ENCODE data around the gene PDZRN4.
"Not testable (repeated sequence)": the region's sequence is repeated elsewhere in the genome, so short reads cannot be mapped to it uniquely, and the experiment has no call there.

PDZRN4 gene

DNA sequence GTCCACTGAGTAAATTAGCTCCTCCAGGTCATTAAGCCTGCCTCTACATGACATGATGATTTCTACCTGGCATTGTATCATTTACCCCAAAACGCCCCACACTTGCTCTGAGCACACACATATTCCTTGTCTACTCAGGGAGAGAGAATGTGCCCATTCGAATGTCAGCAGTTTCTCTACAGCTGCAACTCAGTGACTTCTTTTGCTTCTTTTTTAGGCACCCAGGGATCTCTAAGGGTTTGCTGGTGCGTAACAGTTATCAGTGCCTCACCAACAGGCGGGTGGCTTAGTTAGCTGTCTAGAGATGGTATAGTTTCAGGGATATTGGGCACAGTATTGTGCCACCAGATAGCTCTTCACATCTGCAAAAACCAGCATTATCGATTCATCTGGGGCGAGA is 316.9 kb downstream of the PDZRN4 start:
- DNase-seq (ENCODE audit: low read depth in 3 of 3, low spot score in 1 of 3), result no peak

DNA sequence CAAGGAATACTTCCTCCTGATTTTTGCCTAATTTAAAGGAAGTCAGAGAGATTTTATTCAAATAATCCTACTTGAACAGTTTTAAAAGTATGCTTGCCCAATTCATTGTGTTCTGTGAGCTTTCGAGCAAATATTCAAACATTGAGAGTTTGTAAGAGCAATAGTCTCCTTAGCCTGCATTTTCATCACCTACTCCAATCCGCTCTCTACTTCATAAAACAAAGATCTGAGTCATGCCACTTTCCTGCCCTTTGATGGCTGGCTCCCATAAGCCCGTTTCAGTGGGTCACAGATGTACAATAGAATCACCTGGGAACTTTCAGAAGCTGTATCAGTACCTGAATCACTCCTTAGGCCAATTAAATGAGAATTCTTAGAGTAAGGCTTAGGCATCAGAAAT is 319.2 kb downstream of the PDZRN4 start:
- no peak for DNase-seq (ENCODE audit: low read depth in 3 of 3, low spot score in 1 of 3)

DNA sequence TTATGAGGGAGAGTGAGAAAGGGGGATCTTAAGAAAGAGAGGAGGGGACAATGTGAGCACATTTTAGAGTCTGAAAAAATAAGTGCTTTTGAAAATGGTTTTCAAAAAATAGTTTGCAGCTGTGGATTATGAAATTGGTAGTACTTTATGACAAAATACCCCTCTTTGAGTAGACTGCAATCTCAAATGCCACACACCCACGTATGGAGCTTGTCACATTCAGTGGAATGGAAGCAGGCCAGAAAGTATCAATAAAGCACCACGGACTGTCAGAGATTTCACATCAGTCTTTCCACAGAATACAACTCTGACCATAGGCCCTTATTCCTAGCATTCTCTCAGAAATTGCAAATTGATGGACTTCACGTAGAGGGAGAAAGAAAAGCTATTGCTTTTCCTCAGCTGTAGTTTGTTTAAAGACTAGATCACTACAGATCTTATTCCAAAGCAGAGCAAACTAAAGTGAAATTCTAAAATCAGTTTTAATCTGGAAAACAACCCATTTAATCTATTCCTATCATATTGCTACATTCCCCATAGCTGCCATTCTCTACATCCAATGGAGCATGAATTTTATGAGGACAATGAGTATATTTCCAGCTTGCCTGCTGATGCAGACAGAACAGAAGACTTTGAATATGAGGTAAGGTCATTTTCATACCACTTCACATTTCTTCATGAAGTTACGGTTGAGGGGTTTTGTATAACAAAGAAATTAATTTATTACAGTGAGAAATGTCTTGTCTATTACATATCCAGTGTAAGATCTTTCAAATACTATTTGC is 321.3 kb downstream of the PDZRN4 start:
- DNase-seq (ENCODE audit: low read depth in 3 of 3, low spot score in 1 of 3), result no peak

DNA sequence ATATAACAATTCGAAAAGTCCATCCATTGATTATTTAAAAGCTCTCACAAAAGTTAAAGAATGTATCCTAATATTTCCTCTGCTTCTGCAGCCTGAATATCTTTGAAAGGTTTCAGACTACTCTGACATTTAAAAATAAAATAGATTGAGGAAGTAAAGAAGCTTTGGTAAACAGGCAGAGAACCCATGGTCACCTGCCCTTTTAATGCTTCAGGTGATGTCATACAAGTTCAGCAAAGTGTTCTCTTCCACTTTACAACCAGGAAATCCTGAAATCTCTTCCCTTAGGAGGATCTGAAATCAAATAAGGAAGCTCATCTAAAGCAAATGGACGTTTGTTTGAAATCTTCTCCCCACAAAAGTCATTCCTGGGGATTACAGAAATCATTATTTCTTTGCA is 322.4 kb downstream of the PDZRN4 start:
- DNase-seq (ENCODE audit: low read depth in 3 of 3, low spot score in 1 of 3), result no peak

DNA sequence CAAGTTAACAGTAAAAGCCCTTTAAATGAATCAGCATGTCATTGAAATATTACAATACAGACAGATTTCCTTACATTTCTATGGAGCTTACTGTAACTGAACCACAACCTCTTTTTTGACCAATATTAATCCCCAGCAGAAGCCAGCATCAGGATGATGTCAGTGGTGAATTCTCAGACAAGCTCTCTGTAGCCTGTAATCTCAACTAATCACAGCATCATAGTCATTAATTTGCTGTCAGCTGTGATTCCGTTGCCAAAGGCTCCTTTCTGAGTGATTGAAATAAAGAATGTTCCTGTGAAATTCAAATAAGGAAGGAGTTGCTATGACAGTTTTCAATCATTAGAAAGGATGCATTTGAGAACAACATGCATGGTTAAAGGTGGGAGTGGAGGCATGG is 323.1 kb downstream of the PDZRN4 start:
- DNase-seq (ENCODE audit: low read depth in 3 of 3, low spot score in 1 of 3), result no peak

DNA sequence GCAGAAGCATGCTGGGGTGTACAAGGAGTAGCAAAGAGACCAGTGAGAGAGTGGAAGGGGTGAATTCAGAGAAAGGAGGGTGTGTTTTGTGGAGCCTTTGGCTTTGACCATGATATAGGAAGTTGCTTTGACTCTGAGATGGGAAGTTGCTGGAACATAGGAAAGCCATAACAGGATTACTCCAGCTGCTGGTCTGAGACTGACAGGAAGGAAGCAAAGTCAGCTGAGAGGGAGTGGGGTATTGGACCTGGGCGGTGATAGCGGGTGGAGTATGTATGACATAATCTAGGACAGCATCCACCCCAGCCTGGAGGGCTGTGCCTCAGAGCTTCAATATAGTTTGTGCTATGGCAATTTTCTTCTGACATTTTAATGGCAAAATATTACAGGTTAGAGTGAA is 324.4 kb downstream of the PDZRN4 start:
- DNase-seq (ENCODE audit: low read depth in 3 of 3, low spot score in 1 of 3), result no peak

DNA sequence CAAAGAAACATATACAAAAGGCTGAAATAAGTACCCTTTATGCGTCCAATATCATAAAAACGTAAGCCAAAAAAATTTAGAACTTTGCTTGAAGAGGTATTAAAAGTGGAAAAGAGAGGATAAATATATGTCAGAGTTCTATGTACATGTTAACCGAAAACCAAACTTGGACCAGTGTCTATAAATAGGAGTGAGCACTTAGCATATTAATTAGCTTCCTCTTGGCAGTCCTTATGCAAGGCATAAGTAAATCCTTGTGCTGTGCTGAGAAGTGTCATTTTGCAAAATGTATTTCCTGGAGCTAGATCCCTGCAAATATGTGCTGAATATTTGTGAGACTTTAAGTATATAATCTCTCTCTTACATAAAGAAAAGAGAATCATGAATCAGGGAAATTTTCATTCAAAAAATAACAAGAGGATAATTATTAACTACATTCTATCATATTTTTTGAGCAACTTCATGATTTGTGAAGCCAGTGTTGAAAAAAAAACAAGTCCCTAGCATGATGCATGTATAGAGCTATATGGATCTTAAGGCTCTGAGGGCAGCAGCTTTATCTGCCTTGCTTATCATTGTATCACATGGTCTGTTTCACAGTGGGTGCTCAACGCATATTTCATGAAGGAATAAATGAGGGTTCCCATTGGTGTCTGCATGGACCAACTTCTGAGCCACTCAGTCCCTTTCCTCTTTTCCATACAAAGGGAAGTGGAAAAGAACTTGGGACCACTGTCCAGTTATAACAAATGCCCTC is 326.1 kb downstream of the PDZRN4 start:
- no peak for DNase-seq (ENCODE audit: low read depth in 3 of 3, low spot score in 1 of 3)

DNA sequence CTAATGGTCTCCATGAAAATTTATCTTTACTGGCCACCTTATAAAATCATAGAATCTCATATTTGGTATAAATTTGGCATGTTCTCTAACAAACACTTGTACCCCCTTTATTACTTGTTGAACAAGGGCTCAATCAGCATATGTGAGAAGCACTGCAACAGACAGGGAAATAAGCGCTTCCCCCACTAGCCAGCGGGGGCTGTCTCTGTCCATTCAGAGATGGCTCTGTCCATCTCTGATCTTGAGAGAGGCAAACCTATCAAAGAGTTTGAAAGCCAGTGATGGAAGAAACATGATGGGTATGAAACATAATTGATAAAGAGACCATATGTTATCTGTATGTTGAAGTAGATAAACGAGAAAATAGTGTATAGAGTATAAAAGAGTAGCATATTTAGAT is 326.8 kb downstream of the PDZRN4 start:
- DNase-seq (ENCODE audit: low read depth in 3 of 3, low spot score in 1 of 3), result no peak

DNA sequence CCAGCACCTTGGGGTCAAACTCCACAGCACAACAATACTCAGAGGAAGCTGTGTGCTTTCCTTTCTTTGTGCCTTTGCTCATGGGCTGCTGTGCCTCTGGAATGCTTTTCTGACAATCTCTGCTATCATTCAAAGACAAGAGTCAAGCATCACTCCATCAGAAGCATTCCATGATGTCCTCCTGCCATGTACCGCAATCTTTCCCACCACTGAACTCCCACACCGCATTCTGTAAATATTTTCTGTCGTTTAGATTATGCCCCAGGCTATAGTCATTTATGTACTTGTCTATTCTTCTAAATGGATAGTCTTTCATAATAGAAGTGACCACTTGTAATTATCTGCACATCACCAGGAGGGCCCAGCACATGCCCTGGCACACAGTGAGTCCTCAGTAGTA is 327.8 kb downstream of the PDZRN4 start:
- DNase-seq (ENCODE audit: low read depth in 3 of 3, low spot score in 1 of 3), result no peak

DNA sequence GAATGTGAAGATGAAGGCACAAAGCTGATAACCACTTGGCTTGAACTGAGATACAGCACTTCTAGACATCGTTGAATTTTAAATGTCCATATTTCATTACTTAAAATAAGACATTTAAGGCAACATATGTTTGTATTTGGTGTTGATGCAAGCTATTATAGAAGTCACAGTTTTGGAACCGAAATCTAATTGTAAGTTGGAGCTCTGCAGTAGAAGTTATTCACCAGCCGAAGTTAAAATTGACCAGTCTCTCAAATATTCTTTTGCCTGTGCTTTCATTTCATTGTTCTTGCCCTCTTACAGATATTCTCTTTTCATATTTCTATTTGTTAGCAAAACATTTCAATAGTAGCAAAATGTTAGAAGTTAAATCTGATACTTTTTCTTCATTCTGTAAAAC is 332.7 kb downstream of the PDZRN4 start:
- no peak for DNase-seq (ENCODE audit: low read depth in 3 of 3, low spot score in 1 of 3)

DNA sequence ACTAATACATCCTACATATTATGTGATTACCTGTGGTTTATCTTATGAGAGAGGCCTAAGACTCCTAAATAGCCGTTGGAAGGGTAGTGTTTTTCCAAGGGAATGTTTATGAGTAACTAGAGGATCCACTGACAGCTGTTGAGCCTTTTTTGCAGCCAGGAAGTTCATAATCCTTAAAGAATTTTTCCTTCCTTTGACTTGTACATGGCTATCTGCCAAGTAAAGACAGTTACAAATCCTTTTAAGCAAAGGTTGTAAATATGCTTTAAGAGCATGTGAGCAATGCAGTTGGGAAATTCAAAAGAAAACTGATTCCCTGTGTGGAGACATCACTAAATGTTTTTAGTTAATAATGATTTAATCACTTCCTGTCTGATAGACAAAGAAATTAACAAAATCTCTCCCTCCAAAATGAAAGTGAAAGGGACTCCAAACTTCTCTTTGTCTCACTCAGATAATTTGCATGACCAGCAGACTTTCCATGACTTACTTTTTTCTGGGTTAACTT is 333.8 kb downstream of the PDZRN4 start:
- DNase-seq (ENCODE audit: low read depth in 3 of 3, low spot score in 1 of 3), result no peak

DNA sequence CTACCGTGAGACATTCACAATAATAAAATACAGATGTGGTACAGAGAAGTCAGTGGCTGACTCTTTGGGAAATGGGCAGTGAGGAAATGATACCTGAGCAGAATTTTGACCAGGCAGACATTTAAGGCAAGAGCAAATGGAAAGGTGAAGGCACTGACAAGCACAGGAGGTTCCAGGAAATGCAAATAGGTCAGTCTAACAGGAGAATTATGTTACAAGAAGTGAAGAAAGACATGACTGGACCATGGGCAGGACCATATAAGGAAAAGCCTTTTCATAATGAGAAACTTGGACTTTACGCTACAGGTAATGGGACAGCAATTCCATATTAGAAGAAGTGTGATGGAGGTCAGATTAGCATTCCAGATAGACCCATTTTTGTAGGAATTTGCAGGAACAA is 338.9 kb downstream of the PDZRN4 start:
- DNase-seq (ENCODE audit: low read depth in 3 of 3, low spot score in 1 of 3), result no peak

DNA sequence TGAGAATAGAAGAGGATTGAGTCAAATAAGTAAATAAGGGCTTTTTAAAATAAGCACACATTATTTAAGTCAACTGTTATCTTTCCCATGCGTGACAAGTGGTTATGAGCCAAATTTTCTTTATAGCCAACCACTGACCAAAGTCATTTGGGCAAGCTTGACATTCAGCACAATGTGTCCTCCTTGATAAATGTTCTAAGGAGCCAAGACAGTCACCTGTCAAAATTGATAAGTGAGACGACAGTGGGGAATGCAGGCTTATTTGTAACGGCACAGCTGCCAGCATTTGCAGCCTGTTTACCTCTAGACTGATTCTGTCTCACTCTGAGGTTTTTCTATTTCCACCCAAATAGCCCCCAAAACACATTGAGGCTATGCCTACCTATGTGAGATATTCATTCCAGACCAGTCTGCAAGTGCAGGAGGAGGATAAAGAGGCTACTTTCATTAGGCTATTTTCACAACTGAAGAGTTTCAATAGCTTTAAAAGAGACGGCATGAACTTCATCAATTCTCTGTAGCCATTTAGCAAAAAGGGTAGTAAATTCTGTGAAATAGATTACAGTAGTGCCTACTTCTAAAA is 339.5 kb downstream of the PDZRN4 start:
- DNase-seq (ENCODE audit: low read depth in 3 of 3, low spot score in 1 of 3), result no peak

DNA sequence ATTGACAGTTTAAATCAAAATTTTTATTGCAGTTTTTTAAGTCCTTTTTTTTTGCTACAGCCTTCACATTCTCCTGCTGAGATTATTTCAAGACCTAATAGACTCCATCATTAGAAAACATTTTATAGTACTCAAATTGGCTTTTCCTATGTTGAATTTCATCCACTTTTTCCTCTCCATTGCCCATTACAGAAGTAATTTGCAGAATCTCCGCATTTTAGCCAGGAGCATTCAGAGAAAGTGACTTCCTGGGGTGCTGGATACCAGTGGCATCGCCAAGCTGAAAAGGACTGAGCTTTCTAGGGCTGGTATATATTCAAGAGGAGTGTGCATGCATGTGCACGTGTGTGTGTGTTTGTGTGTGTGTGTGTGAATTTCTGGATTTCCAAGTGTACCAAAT is 340.8 kb downstream of the PDZRN4 start:
- no peak for DNase-seq (ENCODE audit: low read depth in 3 of 3, low spot score in 1 of 3)

DNA sequence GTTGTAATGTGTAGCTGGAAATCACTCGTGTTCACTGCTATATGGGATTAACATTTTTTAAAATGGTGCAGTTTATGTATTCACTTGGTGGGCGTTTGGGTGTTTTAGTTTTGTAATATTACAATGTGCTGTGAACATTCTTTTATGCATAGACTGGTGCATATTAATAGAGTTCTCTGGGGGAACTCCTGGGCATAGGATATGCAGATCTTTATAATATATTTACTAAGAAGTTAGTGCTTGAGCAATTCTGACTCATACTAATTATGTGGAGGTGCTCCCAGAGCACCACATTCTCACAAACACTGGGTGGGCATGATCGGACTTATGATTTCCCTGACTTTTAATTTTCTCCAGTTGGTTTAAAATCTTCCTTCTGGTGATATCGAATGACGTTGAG is 342.3 kb downstream of the PDZRN4 start:
- DNase-seq (ENCODE audit: low read depth in 3 of 3, low spot score in 1 of 3), result no peak

DNA sequence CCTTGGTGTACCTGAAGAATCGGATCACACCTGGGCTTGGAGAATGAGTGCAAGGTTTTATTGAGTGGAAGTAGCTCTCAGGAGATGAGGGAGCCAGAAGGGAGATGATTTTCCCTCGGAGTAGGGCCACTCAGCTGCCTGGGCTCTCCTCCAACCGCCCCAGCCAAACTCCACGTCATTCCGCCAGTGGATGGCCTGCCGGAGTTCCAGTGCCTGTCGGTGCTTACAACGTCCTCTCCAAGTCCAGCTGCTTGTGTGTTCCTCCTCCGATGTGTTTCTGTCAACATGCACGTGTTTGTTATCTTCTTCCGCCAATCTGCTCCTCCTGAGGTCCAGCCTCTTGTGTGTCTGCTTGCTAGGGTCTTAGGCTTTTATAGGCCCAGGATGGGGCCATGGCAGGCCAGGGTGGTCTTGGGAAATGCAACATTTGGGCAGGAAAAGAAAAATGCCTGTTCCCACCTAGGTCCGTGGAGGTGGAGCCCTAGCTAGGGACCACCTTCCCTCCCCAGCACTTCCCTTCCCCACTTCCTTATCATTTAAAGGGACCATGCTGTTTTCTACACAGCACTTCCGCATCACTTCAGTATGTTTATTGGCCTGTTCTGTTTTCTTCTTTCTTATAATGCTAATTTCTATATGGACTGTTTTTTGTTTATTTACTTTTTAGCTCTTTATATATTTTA is 343.2 kb downstream of the PDZRN4 start:
- DNase-seq (ENCODE audit: low read depth in 3 of 3, low spot score in 1 of 3), result no peak

DNA sequence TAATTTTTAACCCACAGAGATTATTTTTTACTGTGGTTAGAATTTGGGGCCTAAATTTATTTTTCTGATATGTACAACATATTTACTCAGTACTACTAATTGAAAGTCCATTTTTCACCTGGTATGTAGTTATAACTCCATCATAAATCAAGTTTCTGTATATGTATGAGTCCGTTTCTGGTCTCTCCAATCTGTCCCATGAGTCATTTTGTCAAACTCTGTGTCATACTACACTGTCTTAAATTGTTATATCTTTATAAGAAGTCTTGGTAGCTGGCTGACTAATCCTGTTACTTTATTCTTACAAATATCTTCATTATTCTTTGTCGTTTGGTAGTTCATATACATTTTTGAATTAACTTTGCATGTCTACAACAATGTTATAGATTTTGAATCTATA is 344.0 kb downstream of the PDZRN4 start:
- DNase-seq (ENCODE audit: low read depth in 3 of 3, low spot score in 1 of 3), result no peak

DNA sequence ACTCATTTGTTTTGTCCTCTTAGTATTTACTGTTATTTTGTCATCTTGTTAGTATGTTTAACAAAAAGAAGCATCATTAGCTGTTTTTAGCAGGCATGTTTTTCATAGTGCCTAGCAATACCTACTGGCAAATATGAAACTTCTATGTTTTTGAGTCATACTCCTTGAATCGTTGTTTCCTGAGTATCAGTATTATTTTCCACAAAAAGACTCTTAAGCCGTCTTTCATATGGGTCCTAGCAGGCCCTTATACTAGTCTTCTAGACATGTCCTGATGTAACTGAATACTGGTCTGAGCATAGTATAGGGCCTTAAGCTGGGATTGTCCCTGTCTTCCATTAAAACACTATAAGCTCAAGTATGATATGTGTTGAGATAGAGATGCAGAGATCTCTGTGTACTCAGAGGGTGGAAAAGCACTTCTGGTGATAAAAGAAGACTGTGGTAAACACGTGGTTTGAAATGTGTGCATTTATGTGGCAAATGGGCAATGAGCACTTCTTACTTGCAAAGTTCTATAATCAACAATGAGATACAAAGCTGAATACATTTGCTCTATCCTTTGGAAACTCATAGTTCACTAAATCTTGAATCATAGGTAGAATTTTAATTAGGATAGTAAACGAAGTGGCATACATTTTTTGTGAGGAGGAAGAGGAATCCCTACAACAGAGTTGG is 348.8 kb downstream of the PDZRN4 start:
- no peak for DNase-seq (ENCODE audit: low read depth in 3 of 3, low spot score in 1 of 3)

DNA sequence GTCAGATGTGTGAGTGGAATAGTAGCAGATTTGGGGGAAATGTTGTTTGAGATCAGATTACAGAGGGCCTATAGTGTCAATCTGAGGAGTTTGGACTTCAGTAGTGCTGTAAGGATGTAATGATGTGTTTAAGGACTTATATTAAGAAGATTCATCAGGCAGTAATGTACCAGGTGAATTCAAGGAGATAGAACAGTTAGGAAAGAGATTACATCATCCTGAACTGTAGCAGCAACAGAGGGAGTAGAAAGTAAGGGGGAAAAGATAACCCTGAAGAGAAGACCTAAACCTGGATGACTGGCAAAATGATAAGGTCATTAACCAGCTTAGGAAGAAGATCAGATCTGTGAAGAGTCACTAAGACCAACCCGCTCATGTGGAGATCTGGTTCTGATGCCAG is 349.4 kb downstream of the PDZRN4 start:
- DNase-seq (ENCODE audit: low read depth in 3 of 3, low spot score in 1 of 3), result no peak

DNA sequence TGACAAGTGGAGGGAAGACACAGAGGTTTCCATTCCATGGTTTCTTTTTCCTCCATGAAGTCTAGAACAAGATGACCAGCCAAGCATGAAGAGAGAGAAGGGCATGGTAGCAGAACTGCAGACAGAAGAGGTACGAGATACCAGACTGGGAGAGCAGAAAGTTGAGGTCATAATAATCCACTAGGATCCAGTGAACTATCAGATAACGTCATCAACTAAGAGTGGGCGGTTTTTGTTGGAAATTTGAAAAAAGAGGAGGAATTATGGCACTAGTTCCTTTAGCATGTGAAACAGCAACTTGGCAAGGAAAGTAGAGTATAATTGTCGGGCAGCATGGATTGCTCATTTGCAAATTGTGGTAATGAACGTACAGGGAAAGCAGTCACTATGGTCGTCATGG is 357.6 kb downstream of the PDZRN4 start:
- DNase-seq (ENCODE audit: low read depth in 3 of 3, low spot score in 1 of 3), result no peak

DNA sequence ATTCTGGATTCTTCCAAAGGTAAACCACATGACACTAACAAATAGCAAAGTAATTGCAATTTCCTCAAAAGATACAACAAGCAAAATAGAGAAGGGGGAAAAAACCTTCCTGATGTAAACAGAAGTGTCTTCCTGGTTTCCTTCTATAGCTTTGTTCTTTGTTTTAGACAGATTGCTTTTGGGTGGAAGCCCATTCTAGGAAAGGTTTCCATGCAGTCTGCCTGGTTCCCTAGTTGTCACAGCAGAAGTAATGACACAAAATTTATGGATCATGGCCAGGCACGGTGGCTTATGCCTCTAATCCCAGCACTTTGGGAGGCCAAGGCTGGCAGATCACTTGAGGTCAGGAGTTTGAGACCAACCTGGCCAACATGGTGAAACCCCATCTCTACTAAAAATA is 359.0 kb downstream of the PDZRN4 start:
- DNase-seq (ENCODE audit: low read depth in 3 of 3, low spot score in 1 of 3), result not testable (repeated sequence)
